ENCODE data around the gene CUZD1.
A peak's percentile ranks its signal among the peaks of the same experiment; 100 is the strongest.
"Not testable (repeated sequence)": the region's sequence is repeated elsewhere in the genome, so short reads cannot be mapped to it uniquely, and the experiment has no call there.

The CUZD1 gene, protein sequence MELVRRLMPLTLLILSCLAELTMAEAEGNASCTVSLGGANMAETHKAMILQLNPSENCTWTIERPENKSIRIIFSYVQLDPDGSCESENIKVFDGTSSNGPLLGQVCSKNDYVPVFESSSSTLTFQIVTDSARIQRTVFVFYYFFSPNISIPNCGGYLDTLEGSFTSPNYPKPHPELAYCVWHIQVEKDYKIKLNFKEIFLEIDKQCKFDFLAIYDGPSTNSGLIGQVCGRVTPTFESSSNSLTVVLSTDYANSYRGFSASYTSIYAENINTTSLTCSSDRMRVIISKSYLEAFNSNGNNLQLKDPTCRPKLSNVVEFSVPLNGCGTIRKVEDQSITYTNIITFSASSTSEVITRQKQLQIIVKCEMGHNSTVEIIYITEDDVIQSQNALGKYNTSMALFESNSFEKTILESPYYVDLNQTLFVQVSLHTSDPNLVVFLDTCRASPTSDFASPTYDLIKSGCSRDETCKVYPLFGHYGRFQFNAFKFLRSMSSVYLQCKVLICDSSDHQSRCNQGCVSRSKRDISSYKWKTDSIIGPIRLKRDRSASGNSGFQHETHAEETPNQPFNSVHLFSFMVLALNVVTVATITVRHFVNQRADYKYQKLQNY

DNA sequence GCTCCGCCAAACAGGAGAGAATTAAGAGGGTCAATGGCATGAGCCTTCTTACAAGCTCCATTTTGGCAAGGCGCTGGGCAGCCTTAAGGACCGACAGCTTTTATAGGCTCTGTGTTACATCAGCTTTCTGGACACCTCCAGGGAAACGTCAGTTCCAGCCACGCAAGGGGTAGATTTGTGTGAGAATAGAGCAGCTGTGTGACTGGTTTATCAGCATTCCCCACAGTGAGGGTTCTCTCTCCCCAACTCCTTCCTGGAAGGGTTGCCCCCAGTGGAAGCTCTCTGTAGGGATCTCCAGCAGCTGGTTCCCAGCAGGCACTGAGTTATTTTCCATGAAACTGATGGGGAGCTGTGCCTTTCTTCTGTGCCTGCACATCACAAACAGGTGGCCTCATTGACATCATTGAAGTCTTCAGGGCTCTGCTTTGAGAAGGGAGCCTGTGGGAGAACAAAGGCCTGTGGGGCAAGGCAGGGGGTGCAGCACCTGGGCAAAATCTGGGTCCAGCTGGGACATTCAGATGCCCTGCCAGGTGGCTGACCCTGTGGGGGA lies at the start of gene CUZD1:
Gene CUZD1 (minus strand): TSS at position 75 of the 550 bp plus-strand sequence. CDS start 14 bp downstream, at position 61.
- DNase-seq (ENCODE audit: low spot score) = no peak

DNA sequence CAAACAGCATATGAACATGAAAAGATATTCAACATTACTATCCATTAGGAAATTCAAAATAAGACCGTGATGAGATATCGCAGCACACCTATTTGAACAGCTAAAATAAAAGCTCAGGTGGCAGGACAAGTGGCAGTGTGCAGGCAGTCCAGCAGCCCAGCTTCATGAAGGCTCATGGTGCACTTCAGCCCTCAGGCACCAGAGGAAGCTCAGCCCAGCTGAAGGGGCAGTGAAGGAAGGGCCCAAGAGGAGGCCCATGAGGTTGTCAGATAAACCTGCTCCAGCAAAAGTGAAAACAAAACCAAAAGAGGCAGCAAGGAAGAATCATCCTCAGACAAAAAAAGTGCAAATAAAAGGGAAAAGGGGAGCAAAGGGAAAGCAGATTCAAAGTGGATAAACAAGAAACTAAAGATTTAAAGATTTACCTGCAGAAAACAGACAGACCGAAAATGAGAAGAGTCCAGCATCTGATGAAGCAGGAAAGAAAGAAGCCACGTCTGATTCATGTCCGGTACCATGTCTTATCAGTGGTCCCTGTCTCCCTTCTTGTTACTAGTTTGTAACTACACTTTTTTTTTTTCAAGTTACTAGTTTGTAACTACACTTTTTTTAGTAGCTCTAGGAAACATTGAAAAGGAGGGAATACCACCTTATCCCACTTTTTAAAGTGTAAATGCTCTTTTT lies 48.7 kb upstream of the CUZD1 start:
- no peak for DNase-seq (ENCODE audit: low spot score)

DNA sequence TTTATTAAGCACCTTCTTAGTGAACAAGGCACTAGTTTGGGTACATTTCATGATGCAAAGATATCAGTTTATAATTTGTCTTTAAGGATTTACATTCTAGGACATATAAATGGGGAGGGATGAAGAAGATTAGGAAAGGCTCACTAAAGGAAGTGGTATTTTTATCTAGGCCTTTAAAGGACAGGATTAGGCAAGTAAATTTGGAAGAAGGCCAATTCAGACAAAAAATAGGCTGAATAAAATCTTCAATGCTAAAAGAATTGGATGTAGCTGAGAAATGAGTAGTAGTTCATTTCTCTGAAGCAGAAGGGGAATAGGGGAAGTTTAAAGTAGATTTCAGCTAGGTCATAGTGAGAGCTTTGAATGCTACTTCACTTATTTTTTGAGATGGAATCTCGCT lies 38.5 kb upstream of the CUZD1 start:
- DNase-seq (ENCODE audit: low spot score) = no peak

DNA sequence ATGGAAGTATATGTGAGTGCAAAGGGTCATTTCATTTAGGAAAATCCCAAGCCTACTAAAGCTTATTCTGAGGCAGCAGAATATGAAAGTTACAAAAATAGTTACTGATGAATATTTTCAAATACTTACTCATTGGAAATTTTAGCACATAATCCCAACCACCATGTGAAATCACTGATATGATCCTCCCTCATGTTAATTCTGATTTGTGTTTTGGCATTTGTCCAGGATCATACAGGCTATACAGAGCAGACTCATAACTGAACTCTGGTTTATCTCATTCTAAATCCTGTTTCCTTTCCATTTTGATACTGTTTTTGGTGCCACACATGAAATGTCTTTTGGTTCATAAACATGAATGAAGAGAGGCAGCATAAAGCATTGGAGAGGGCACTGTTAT lies 37.1 kb upstream of the CUZD1 start:
- DNase-seq (ENCODE audit: low spot score) = peak; percentile 29

DNA sequence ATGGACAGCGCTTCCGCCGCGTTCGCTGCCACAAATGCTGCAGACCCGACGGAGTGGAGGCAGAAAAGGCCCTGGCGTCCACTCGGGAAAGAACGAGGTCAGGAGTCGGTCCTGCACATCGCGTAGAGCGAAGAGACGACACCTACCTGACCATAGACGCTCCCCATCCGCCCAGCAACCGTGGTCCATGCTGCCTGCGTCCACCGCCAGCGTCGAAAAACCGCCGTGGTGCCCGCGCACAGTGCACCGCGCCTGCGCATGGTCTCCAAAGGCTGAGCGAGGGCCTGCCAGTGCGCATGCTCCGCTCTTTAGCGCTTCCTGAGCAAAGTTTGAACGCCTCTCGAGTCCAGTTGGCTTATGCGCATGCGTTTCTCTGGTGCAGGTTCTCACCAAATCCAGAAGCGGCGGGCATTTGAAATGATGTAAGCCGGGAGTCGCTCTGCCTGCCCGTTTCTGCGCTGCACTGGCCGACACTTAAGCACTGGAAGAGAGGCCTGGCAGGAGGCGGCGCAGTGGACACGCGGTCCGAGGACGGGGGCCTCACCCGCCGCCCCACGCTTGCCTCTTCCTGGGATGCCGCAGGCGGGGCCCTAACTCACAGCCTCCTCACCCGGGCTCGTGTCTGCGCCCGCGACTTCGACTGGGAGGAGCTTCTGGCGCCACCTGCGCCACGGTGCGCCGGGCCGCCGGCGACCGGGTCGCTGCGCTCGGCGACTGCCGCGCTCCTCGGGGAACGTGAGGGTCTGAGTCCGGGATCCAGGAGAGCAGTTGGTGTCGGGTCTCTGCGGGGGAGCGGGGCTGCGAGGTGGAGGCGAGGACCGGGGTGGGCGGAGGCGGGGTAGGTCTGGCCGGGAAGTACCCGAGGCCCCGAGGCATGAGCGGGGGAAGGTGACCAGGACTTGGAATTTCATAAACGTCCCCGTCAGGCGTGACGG lies 33.9 kb upstream of the CUZD1 start, which contains the start of gene FAM24B:
Gene FAM24B (minus strand): TSS at position 243 of the 935 bp plus-strand sequence. CDS start 29,066 bp downstream, outside the sequence.
- DNase-seq (ENCODE audit: low spot score) = peak; percentile 96

DNA sequence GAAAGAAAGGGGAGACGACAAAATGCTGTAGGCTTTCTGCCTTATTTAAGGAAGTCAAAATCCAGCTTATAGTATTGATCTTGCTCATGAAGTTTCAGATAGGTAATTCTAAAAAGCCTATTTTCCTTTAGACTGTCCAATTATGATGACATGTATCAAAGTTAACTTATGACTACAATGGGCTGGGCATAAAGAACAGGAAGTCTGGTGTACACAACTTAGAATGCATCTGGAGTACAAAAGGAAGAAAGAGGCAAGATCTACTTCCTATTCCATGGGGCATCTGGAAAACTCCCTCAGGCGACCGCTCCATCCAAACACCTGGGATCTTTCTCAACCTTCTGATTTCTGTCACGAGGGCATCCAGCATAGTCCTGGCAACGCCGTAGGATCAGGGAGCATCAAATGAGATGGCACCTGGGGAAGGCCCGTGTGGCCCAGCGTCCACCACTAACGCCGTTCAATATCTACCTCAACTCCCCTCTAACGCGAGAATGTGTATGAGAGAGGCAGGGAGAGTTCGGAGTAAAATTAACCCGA lies 33.2 kb upstream of the CUZD1 start:
- DNase-seq (ENCODE audit: low spot score) = peak; percentile 47

DNA sequence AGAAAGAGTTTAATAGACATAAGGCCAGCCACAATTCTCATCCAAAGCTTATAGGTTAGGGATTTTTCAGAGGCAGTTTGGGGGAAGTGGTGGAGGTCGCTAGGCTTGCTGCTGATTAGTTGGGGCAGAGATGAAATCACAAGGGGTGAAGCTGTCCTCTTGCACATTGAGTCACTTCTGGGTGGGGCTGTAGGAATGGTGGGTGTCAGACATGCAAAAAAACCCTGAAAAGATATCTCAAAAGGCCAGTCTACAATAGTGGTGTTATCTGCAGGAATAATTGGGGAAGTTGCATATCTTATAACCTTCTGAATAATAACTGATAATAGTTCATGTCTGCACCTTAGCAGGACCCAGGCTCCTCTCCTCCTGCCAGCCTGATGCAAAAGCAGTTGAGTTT lies 31.6 kb upstream of the CUZD1 start:
- no peak for DNase-seq (ENCODE audit: low spot score)

DNA sequence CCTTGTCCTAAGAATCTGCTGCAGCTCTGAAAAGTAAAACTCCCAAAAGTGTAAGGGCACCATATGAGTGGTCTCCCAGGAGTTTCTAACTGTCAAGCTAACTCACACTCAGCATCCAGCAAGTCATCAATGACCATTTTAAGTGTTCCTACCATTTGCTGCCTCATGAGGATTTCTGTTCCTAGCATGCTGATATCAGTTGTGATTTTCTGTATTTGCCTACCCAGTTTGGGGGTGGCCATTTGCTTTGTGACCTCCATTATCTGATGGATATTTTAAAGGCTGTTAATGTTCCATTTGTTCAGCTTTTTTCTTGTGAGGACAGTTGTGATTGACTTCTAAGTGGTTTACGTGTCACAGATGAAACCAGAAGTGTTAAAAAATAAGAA lies 30.8 kb upstream of the CUZD1 start:
- no peak for DNase-seq (ENCODE audit: low spot score)

DNA sequence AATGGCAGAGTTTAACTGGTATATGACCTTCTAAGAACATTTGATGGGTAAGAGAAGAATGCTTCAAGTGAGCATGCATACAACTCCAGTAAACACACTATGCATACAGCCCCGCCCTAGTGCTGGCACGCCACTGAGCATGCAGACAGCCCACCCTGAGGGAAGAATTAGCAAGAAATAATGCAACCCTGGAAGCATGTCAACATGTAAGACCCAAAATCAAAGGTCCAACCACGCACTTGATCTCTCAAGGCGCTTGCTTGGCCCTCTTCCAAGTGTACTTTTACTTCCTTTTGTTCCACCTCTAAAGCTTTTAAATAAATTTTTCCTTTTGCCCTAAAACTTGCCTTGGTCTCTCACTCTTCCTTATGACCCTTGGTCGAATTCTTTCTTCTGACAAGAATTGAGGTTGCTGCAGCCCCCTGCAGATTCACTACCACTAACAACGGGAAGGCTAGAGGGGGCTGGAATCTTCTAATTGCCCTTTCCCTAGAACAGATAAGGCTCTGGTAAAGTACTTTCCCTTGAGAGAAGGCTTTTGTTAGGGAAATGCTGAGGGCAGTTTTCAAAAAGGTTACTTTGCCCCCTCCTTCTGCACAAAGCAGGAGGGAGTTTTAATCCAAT lies 30.3 kb upstream of the CUZD1 start:
- no peak for DNase-seq (ENCODE audit: low spot score)

DNA sequence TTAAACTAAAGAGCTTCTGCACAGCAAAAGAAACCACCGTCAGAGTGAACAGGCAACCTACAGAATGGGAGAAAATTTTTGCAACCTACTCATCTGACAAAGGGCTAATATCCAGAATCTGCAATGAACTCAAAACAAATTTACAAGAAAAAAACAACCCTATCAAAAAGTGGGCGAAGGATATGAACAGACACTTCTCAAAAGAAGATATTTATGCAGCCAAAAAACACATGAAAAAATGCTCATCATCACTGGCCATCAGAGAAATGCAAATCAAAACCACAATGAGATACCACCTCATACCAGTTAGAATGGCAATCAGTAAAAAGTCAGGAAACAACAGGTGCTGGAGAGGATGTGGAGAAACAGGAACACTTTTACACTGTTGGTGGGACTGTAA lies 26.3 kb upstream of the CUZD1 start:
- DNase-seq (ENCODE audit: low spot score) = not testable (repeated sequence)

DNA sequence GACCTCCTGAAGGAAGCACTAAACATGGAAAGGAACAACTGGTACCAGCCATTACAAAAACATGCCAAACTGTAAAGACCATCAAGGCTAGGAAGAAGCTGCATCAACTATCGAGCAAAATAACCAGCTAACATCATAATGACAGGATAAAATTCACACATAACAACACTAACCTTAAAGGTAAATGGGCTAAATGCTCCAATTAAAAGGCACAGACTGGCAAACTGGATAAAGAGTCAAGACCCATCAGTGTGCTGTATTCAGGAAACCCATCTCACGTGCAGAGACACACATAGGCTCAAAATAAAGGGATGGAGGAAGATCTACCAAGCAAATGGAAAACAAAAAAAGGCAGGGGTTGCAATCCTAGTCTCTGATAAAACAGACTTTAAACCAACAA lies 23.1 kb upstream of the CUZD1 start:
- DNase-seq (ENCODE audit: low spot score) = not testable (repeated sequence)

DNA sequence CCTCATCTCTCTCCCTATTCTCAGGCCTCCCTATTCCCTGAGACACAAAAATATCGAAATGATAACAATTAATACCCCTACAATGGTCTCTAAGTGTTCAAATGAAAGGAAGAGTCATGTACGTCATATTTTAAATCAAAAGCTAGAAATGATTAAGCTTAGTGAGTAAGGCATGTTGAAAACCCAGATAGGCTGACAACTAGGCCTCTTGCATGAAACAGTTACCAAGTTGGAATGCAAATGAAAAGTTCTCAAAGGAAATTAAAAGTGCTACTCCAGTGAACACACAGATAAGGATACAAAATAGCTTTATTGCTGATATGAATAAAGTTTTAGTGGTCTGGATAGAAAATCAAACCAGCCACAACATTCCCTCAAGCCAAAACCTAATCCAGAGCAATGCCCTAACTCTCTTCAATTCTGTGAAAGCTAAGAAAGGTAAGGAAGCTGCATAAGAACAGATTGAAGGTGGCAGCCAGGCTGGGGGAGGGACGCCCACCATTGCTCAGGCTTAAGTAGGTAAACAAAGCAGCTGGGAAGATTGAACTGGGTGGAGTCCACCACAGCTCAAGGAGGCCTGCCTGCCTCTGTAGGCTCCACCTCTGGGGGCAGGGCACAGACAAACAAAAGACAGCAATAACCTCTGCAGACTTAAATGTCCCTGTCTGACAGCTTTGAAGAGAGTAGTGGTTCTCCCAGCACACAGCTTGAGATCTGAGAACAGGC lies 21.3 kb upstream of the CUZD1 start:
- not testable (repeated sequence) for DNase-seq (ENCODE audit: low spot score)

DNA sequence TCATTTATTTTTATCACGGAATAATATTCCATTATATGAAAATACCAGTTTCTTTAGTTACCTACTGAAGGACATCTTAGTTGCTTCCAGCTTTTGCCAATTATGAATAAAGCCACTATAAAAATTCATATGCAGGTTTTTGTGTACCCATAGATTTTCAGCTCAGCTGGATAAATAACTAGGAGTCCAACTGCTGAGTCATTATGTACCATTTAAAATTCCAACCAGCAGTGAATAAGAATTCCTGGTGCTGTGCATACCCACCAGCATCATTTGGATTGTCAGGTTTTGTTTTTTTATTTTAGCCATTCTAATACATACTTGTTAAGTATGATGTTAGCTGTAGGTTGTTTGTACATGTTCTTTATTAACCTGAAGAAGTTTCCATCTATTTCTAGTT lies 19.2 kb upstream of the CUZD1 start:
- no peak for DNase-seq (ENCODE audit: low spot score)

DNA sequence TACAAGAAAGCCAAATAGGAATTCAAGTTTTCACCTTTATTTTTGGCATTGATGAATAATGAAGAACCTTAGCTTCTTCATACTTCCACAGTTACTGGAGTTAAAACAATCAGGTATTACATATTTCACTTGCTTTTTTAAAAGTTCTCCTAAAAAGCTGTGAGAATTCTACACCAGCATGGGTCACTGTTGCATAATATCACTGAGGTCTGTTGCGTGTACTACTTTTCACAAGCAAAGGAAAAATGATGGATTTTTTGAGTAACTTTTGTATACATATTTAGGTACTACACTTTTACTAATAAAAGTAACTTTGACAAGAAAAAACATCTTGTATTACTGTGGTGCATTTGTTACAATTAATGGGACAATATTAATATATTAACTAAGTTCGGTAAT lies 18.5 kb upstream of the CUZD1 start:
- DNase-seq (ENCODE audit: low spot score) = no peak

DNA sequence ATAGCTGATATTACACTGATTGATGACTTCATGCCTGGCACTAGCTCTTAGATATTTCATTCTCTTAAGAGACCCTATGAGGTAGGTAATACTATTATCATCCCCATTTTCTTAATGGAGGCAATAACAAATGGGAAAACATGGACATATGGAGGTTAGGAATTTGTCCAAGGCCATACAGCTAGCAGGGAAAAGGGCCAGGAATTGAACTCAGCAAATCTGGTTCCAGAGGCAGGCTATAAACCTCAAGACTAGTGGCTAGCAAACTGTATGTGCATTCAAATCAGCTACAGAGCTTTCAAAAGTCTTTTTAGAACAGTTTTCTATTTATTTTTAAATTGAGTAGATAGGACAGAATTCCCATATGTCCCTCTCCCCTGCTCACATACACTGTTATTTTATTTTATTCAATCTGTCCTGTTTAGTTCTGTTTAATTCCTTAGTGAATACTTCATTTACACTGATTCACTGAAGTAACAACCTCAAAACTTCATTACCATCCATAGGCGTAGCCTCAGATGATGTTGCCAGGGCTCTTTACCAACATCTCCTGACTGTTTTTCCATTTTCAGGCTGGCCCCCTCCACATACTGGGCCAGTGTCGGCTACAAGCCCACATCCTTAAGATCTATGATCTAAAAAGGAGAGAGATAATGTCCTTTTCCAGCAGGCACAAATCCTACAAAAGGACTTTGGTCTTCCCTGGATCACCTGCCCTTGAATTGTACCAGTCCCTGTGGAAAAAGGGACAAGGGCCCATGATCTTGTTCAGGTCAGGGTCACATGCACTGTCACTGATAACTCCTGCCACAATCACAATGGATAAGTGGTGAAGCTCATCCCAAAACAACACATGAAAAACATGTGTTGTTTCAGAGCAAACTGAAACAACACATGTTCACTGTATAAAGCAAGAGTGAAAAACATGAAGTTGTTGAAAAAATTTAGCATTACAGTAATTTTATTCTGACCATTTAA lies 17.8 kb upstream of the CUZD1 start:
- DNase-seq (ENCODE audit: low spot score) = no peak

DNA sequence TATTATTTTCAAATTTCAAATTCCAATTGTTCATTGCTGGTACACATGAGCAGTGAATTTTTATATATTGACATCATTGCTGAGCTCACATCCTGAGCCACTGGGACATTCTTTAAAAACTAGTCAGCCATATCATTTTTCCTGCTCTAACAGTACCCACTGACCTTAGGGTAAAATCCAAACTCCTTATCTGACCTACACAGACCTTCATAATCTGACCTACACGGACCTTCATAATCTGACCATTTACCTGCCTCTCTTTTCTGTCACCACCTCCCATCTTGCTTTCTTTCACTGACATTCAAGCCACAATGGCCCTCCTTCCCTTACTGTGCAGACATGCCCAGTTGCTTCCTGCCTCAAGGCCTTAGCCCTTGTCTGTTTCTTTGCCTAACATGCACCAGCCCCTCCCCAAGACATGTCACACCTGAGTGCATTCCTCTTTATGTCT lies 16.1 kb upstream of the CUZD1 start:
- no peak for DNase-seq (ENCODE audit: low spot score)

DNA sequence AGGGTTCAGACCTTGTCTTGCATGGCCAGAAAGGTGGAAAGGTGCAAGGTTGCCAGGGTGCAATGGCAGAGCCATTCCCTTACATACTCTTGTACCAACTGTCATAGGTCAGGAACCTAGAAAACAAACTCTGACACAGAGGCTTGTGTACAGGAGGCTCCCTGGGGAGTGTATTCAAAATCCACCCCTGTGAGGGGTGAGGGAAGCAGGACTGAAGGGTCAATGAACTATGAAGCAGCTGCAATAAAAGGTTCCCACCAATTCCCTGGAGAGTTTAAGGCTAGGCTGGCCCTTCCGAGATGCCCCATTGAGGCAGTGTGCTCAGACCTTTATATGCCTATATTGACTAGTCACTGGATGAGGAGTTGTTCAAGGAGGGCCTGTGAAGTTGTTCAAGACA lies 13.9 kb upstream of the CUZD1 start:
- no peak for DNase-seq (ENCODE audit: low spot score)

DNA sequence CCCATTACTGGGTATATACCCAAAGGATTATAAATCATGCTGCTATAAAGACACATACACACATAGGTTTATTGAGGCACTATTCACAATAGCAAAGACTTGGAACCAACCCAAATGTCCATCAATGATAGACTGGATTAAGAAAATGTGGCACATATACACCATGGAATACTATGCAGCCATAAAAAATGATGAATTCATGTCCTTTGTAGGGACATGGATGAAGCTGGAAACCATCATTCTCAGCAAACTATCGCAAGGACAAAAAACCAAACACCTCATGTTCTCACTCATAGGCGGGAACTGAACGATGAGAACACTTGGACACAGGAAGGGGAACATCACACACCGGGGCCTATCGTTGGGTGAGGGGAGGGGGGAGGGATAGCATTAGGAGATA lies 12.4 kb upstream of the CUZD1 start:
- DNase-seq (ENCODE audit: low spot score) = not testable (repeated sequence)

DNA sequence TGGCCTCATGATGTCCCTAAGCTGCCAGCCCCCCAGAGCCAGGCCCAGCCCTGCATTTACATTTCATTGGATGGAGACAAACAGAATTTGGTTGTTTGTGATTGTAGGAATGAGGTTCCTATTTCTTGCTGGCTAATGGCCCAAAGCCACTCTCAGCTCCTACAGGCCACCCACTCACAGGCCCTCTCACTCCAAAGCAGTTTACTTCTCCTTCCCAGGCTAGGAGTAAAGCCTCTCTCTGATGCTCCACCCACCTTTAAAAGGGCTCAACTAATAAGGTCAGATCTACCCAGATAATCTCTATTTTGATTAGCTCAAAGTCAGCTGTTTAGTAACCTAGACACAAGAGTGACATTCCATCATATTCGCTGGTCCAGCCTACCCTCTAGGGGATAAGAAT lies 11.2 kb upstream of the CUZD1 start:
- DNase-seq (ENCODE audit: low spot score) = no peak

Measured in activated CD4-positive, alpha-beta T cell treated with anti-CD3 and anti-CD28 coated beads, Interleukin-2, Interleukin-4, amounts not matched to agents 100 ng/mL and 50 ng/mL, durations not matched to agents 16 hours and 8 hours (primary cell).